ENCODE measurements around the gene FGF16.

GRCh38 chrX:77444545-77444944, 2.6 kb upstream of the FGF16 start:
- TF ChIP-seq POLR2AphosphoS5 (IDR thresholded peaks at IDR 0.05) (no peak), CTCF (IDR thresholded peaks at IDR 0.05) (no peak), POLR2A (IDR thresholded peaks at IDR 0.05) (no peak), EP300 (IDR thresholded peaks at IDR 0.05) (no peak)

All from stomach (tissue), 4 donors.